Calu3 (cell line): ENCODE results near the gene CCDC71. TPM values are rescaled to one million over a fixed set of nuclear protein-coding genes. Genes with fewer than 3 reads are reported as not detected.

Experiments used
- BruUV-seq: library from RNA; stranded (reverse); fragments of 400-500 nt; replicated peaks from 2 replicates; lab custom pipeline; 2021; lab: Mats Ljungman, UMichigan
- CTCF ChIA-PET: fragments of 300-600 bp; sonication (Branson Sonifier 250); formaldehyde crosslinking; loops from one replicate; lab custom pipeline; 2022; ENCODE audit warnings: antibody characterized with exemption; lab: Charles Lee
- DNase-seq: peaks from one replicate; pipeline ENCODE4 v3.0.0; 2022
- H3K27ac Mint-ChIP-seq: one replicate; pipeline ENCODE4 v1.8.0; 2022; ENCODE audit warnings: mixed read lengths; ENCODE audit not compliant: unreplicated experiment
- H3K27me3 Mint-ChIP-seq: one replicate; pipeline ENCODE4 v1.8.0; 2022; ENCODE audit warnings: mixed read lengths; ENCODE audit not compliant: unreplicated experiment
- H3K36me3 Mint-ChIP-seq: one replicate; pipeline ENCODE4 v1.8.0; 2022; ENCODE audit warnings: mild to moderate bottlenecking, moderate library complexity, mixed read lengths; ENCODE audit not compliant: insufficient read depth, unreplicated experiment
- H3K4me1 Mint-ChIP-seq: one replicate; pipeline ENCODE4 v1.8.0; 2022; ENCODE audit warnings: mild to moderate bottlenecking, low read depth, mixed read lengths; ENCODE audit not compliant: unreplicated experiment
- H3K4me3 Mint-ChIP-seq: one replicate; pipeline ENCODE4 v1.8.0; 2022; ENCODE audit warnings: mild to moderate bottlenecking, low read depth, moderate library complexity, mixed read lengths; ENCODE audit not compliant: unreplicated experiment
- H3K9me3 Mint-ChIP-seq: one replicate; pipeline ENCODE4 v1.8.0; 2022; ENCODE audit warnings: low read depth, mixed read lengths; ENCODE audit not compliant: unreplicated experiment
- intact Hi-C: fragments of 100-400 bp; cut with micrococcal nuclease; formaldehyde crosslinking; loops from one replicate; pipeline ENCODE4 v1.10.0; 2022; ENCODE audit not compliant: unreplicated experiment
- total RNA-seq: library from RNA; stranded (reverse); gene quantifications from 2 replicates; pipeline ENCODE4 v1.2.3, GENCODE V29; 2022
- TF ChIP-seq, protein P1 (sequence below): fragments of 200-600 bp; IDR thresholded peaks from one replicate; pipeline ENCODE4 v1.8.0; 2022; ENCODE audit warnings: antibody characterized with exemption; ENCODE audit not compliant: unreplicated experiment

CCDC71 gene
- total RNA-seq, 1 experiment from 2014 or later = 20.2 TPM

DNA sequence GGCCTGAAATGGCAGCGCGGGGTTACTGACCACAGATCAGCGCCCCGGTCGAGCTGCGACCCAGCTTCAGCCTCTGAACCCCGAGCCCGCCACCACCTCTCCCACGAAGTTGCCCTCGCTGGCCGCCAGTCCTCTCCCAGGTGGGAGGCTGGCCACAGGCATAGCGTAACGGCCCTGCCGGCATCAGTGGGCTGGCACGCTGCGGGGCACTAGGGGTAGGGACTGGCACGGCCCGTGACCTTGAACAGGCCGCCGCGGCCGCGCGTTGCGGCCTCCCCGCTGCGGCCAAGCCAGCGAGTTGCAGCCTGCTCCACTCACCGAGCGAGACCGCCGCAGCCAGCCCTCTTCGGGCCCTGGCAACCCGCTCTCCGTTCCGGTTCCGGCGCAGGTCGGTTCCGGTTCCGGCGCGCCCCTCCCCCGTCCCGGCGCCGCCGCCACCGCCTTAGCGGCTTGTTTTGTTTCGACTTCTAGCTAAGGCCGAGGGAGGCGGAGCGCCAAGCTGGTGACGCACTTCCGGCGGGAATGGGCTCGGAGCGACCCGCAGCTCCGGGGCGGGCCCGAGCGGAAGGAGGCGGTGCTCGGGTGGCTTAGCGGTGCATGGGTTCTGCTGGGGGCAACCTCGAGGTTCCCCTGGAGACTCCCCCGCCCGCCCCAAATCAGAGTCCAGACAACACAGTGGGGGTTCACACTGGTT, 45.5 kb downstream of the CCDC71 start, which contains the start of gene USP19:
TSS of gene USP19 (minus strand) at position 386 of the 694 bp plus-strand sequence. CDS start 1,678 bp downstream, outside the sequence.
- H3K27me3 Mint-ChIP-seq = no peaks in the 10 kb centered on the region
- H3K4me3 Mint-ChIP-seq = peak within 1 kb of the TSS; percentile 73
- no peaks in the 10 kb centered on the region for H3K9me3 Mint-ChIP-seq
- TF ChIP-seq, protein P1, sequence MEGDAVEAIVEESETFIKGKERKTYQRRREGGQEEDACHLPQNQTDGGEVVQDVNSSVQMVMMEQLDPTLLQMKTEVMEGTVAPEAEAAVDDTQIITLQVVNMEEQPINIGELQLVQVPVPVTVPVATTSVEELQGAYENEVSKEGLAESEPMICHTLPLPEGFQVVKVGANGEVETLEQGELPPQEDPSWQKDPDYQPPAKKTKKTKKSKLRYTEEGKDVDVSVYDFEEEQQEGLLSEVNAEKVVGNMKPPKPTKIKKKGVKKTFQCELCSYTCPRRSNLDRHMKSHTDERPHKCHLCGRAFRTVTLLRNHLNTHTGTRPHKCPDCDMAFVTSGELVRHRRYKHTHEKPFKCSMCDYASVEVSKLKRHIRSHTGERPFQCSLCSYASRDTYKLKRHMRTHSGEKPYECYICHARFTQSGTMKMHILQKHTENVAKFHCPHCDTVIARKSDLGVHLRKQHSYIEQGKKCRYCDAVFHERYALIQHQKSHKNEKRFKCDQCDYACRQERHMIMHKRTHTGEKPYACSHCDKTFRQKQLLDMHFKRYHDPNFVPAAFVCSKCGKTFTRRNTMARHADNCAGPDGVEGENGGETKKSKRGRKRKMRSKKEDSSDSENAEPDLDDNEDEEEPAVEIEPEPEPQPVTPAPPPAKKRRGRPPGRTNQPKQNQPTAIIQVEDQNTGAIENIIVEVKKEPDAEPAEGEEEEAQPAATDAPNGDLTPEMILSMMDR = no peak
- no TSS peak for BruUV-seq
- peak; percentile 91 for DNase-seq
- peaks cover 51% of the 10 kb centered on the region for H3K36me3 Mint-ChIP-seq
- intact Hi-C loops = no loop called here
- CTCF ChIA-PET = interaction anchor here (0.6 to 0.8 kb wide), 3 partner anchors 13 to 159 kb away, joined by 3 to 4 read pairs (median 3); no protein-coding TSS in a partner anchor
- peak within 1 kb of the TSS; percentile 39 for H3K27ac Mint-ChIP-seq
- peaks cover 7% of the 10 kb centered on the region for H3K4me1 Mint-ChIP-seq

DNA sequence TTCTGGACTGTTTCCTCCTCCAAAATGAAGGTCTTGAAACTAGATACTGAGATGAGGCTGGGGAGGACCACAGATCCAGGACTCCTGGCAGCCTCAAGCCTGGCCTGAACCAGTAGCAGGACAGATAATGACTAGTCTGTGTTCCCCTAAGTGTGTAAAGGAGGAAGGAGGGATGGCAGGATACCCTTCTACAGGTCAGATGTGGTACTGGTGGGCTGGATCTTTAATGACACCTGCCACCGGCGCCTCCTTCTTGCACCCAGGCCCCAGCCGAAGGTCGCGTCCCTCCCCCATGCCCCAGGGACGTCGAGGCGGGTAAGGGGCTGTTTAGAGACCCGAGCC, 46.1 kb downstream of the CCDC71 start:
- peaks cover 52% of the 10 kb centered on the region for H3K36me3 Mint-ChIP-seq
- DNase-seq = no peak

DNA sequence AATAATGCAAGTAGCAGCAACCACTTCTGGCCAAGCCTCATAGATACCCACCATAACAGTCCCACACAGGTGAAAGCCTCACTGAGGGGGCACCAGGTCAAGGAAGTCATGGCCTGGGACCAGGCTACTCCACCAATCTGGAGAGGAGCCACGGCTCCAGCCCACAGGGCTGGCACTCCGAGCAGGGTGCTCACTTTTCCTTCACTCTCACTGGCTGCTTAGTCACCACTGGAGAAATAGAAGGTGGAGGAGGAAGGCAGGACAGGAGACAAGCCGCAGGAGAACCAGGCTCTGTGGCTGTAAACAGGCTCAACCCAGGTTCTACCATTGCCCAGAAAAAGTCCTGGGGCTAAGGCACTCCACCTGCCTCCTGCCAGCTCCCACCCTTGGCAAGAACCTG, 46.7 kb downstream of the CCDC71 start:
- Mint-ChIP-seq H3K27me3 (no peaks in the 10 kb centered on the region), H3K36me3 (peaks cover 47% of the 10 kb centered on the region), H3K27ac (no peak overlapping the region), H3K4me1 (peaks cover 7% of the 10 kb centered on the region), H3K9me3 (no peaks in the 10 kb centered on the region), H3K4me3 (peak overlapping the region; percentile 73)
- BruUV-seq = no TSS peak
- CTCF ChIA-PET = interaction anchor here (0.6 kb wide), 1 partner anchor 23 kb away, joined by 6 read pairs; no protein-coding TSS in a partner anchor
- TF ChIP-seq, protein P1 = no peak
- DNase-seq = no peak
- intact Hi-C loops = no loop called here

More for the DNA sequence above, 46.1 kb downstream of the CCDC71 start:
- CTCF ChIA-PET = no interaction called here
- intact Hi-C loops = no loop called here
- H3K4me1 Mint-ChIP-seq = peaks cover 7% of the 10 kb centered on the region
- H3K4me3 Mint-ChIP-seq = peak overlapping the region; percentile 73
- H3K27ac Mint-ChIP-seq = no peak overlapping the region
- H3K9me3 Mint-ChIP-seq = no peaks in the 10 kb centered on the region
- BruUV-seq = TSS peak; percentile 17
- TF ChIP-seq, protein P1 = no peak
- H3K27me3 Mint-ChIP-seq = no peaks in the 10 kb centered on the region

DNA sequence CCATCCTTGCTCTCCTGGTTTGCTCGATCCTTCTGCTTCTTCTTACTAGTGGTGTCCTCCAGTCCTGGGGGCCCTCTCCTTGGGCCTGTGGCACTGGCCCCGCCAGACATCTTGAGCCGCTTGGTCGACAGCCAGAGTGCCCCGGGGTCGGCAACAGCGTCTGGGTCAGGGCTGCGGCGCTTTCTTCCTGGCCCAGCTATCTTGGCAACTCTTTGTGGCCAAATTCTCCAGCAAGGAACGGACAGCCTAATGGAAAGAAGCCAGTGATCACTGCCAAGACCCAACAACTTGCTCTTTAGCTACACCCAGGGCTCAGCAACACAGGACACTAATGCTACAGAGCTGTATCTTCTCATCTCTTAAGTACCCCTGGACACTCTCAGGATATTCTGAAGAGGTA, 47.1 kb downstream of the CCDC71 start:
- Mint-ChIP-seq H3K4me1 (peaks cover 7% of the 10 kb centered on the region), H3K36me3 (peaks cover 47% of the 10 kb centered on the region), H3K4me3 (peak overlapping the region; percentile 73), H3K27me3 (no peaks in the 10 kb centered on the region), H3K9me3 (no peaks in the 10 kb centered on the region), H3K27ac (no peak overlapping the region)
- CTCF ChIA-PET = interaction anchor here (0.6 kb wide), 1 partner anchor 23 kb away, joined by 6 read pairs; no protein-coding TSS in a partner anchor
- DNase-seq = no peak
- TF ChIP-seq, protein P1 = no peak
- no TSS peak for BruUV-seq
- intact Hi-C loops = no loop called here

Other genes starting within 250 kb of the CCDC71 start
- 98.4 and 109 TPM in 2 replicates for gene ARIH2, start 247.5 kb downstream of the CCDC71 start, total RNA-seq
- gene P4HTM, start 176.1 kb downstream of the CCDC71 start, total RNA-seq = 63.0 and 72.0 TPM in 2 replicates
- gene WDR6, start 158.9 kb downstream of the CCDC71 start, total RNA-seq = 113 and 138 TPM in 2 replicates
- 35.1 and 40.9 TPM in 2 replicates for gene DALRD3, start 147.8 kb downstream of the CCDC71 start, total RNA-seq
- 124 and 133 TPM in 2 replicates for gene NDUFAF3, start 144.2 kb downstream of the CCDC71 start, total RNA-seq
- 160 and 184 TPM in 2 replicates for gene IMPDH2, start 136.9 kb downstream of the CCDC71 start, total RNA-seq
- gene QRICH1, start 72.3 kb downstream of the CCDC71 start, total RNA-seq = 97.8 and 107 TPM in 2 replicates
- gene QARS1, start 61.6 kb downstream of the CCDC71 start, total RNA-seq = 179 and 248 TPM in 2 replicates
- 44.3 and 51.0 TPM in 2 replicates for gene USP19, start 45.5 kb downstream of the CCDC71 start, total RNA-seq
- gene LAMB2, start 33.3 kb downstream of the CCDC71 start, total RNA-seq = 288 and 316 TPM in 2 replicates
- 5.4 and 7.1 TPM in 2 replicates for gene KLHDC8B, start 5.3 kb upstream of the CCDC71 start, total RNA-seq
- 6.7 and 8.8 TPM in 2 replicates for gene C3orf62, start 110.9 kb upstream of the CCDC71 start, total RNA-seq
- gene USP4, start 173.7 kb upstream of the CCDC71 start, total RNA-seq = 40.0 and 43.5 TPM in 2 replicates
- 143 and 151 TPM in 2 replicates for gene GPX1, start 192.0 kb upstream of the CCDC71 start, total RNA-seq
- gene RHOA, start 245.6 kb upstream of the CCDC71 start, total RNA-seq = 313 and 352 TPM in 2 replicates
- 33.6 and 35.6 TPM in 2 replicates for gene TCTA, start 246.1 kb upstream of the CCDC71 start, total RNA-seq